Kidney epithelial cell (primary cell): ENCODE results near the gene ERC1. TPM values are rescaled to one million over a fixed set of nuclear protein-coding genes. Genes with fewer than 3 reads are reported as not detected.

Experiments used
- DNase-seq: peaks from one replicate; pipeline ENCODE4 v3.0.0-alpha.2; 2010; ENCODE audit warnings: low read depth
- H3K27me3 ChIP-seq: 2 replicates; pipeline ENCODE4 v1.6.0; 2011; ENCODE audit warnings: low read length; ENCODE audit not compliant: control insufficient read depth, insufficient read depth
- H3K36me3 ChIP-seq: 2 replicates; pipeline ENCODE4 v1.5.1; 2011; ENCODE audit warnings: low read length; ENCODE audit not compliant: control insufficient read depth, insufficient read depth
- H3K4me3 ChIP-seq: 2 replicates; pipeline ENCODE4 v1.5.1; 2011; ENCODE audit warnings: low read depth, mild to moderate bottlenecking, control low read depth, low read length
- CTCF ChIP-seq: IDR thresholded peaks from 2 replicates; pipeline ENCODE4 v1.5.1; 2011; ENCODE audit warnings: mild to moderate bottlenecking, moderate library complexity, low read length, control low read depth, inconsistent platforms; ENCODE audit not compliant: insufficient read depth, poor library complexity, severe bottlenecking
- total RNA-seq: library from RNA; depleted of rRNA; stranded (reverse); fragments of >200 nt; gene quantifications from 2 replicates; pipeline ENCODE4 v1.2.3, GENCODE V29; 2015

Gene ERC1
- total RNA-seq, 1 donor from 2014 or later = 16.4 TPM

GRCh38 chr12:1445807-1446206 lies 454.8 kb downstream of the ERC1 start:
- TF ChIP-seq CTCF = no peak
- Histone ChIP-seq H3K36me3 (no peaks in the 10 kb centered on the region), H3K4me3 (no peak overlapping the region), H3K27me3 (no peaks in the 10 kb centered on the region)
- DNase-seq = no peak

GRCh38 chr12:1448336-1448735 lies 457.3 kb downstream of the ERC1 start:
- DNase-seq = no peak
- TF ChIP-seq CTCF = no peak
- Histone ChIP-seq H3K27me3 (no peaks in the 10 kb centered on the region), H3K4me3 (no peak overlapping the region), H3K36me3 (no peaks in the 10 kb centered on the region)

- H3K27me3 ChIP-seq = no peaks in the 10 kb centered on the region
- H3K4me3 ChIP-seq = no peak overlapping the region
- no peak for TF ChIP-seq CTCF
- DNase-seq = no peak
- H3K36me3 ChIP-seq = no peaks in the 10 kb centered on the region
Measured at GRCh38 chr12:1453810-1454209, 462.8 kb downstream of the ERC1 start.

DNA sequence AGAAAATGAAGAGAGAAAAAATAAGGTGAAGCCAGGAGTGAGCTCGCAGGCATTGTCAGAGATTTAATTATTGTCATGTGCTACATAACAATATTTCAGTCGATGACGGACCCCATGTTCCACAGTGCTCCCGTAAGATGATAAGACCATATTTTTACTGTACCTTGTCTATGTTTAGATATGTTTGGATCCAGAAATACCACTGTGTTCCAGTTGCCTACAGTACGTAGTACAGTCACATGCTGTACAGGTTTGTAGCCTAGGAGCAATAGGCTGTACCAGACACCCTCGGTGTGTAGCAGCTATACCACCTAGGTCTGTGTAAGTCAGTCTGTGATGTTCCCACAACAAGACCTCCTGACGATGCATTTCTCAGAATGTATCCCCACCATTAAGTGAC lies 465.9 kb downstream of the ERC1 start:
- Histone ChIP-seq H3K27me3 (no peaks in the 10 kb centered on the region), H3K4me3 (no peak overlapping the region), H3K36me3 (no peaks in the 10 kb centered on the region)
- no peak for TF ChIP-seq CTCF
- DNase-seq = no peak

- DNase-seq = no peak
- Histone ChIP-seq H3K4me3 (no peak overlapping the region), H3K27me3 (no peaks in the 10 kb centered on the region), H3K36me3 (no peaks in the 10 kb centered on the region)
- TF ChIP-seq CTCF = no peak
Measured at GRCh38 chr12:1457901-1458300, 466.9 kb downstream of the ERC1 start.

- Histone ChIP-seq H3K4me3 (no peak overlapping the region), H3K36me3 (no peaks in the 10 kb centered on the region), H3K27me3 (no peaks in the 10 kb centered on the region)
- no peak for DNase-seq
- TF ChIP-seq CTCF = no peak
Measured at GRCh38 chr12:1459339-1459738, 468.3 kb downstream of the ERC1 start.
